K562 (cell line): ENCODE results near the gene MSN. TPM values are rescaled to one million over a fixed set of nuclear protein-coding genes. Genes with fewer than 3 reads are reported as not detected.
A peak's percentile ranks its signal among the peaks of the same experiment; 100 is the strongest.

Experiments used
- CHD2 ChIP-seq: IDR thresholded peaks from 2 replicates; pipeline ENCODE4 v1.6.1; 2011; ENCODE audit warnings: low read depth, low read length
- COPS2 ChIP-seq: fragments of 450-650 bp; conservative IDR thresholded peaks from 2 replicates; pipeline ENCODE4 v1.6.1; 2016; ENCODE audit warnings: mild to moderate bottlenecking, moderate library complexity
- LEF1 ChIP-seq: fragments of 450-650 bp; IDR thresholded peaks from 2 replicates; pipeline ENCODE4 v1.6.1; 2016; ENCODE audit warnings: mild to moderate bottlenecking
- MTA3 ChIP-seq: fragments of 450-650 bp; formaldehyde crosslinking; IDR thresholded peaks from 2 replicates; pipeline ENCODE4 v1.6.1; 2017; ENCODE audit warnings: mild to moderate bottlenecking, borderline replicate concordance
- MYBL2 ChIP-seq, 2 experiments: fragments of 450-650 bp in 1 of 2; sonication (generic) in 1 of 2; formaldehyde crosslinking in 1 of 2; IDR thresholded peaks; 2 replicates each; pipeline versions ENCODE4 v1.6.1 to v1.8.1; 2017 to 2022; ENCODE audit warnings: borderline replicate concordance in 1 of 2, inconsistent platforms in 1 of 2, low read depth in 1 of 2, mild to moderate bottlenecking in 1 of 2, missing genetic modification reagents in 1 of 2, moderate library complexity in 1 of 2
- NCOR1 ChIP-seq: fragments of 450-650 bp; IDR thresholded peaks from 2 replicates; pipeline ENCODE4 v1.6.1; 2016; ENCODE audit warnings: mild to moderate bottlenecking, moderate library complexity
- NR1H2 ChIP-seq: sonication (generic); formaldehyde crosslinking; IDR thresholded peaks from 2 replicates; pipeline ENCODE4 v1.4.0; 2020; ENCODE audit warnings: mild to moderate bottlenecking, missing genetic modification reagents
- PCBP1 ChIP-seq: fragments of 200-400 bp; formaldehyde crosslinking; IDR thresholded peaks from 2 replicates; pipeline ENCODE4 v1.6.1; 2018; ENCODE audit warnings: mild to moderate bottlenecking, low read depth, low read length; ENCODE audit not compliant: poor library complexity, severe bottlenecking
- POLR2B ChIP-seq: fragments of 450-650 bp; IDR thresholded peaks from 2 replicates; pipeline ENCODE4 v1.6.1; 2018; ENCODE audit warnings: low read depth; ENCODE audit not compliant: partially characterized antibody
- POLR3G ChIP-seq: IDR thresholded peaks from 2 replicates; pipeline ENCODE4 v1.6.1; 2011; ENCODE audit not compliant: insufficient read length, insufficient replicate concordance; ENCODE audit errors: extremely low read depth
- PTBP1 ChIP-seq: fragments of 200-400 bp; formaldehyde crosslinking; IDR thresholded peaks from 2 replicates; pipeline ENCODE4 v1.6.1; 2017; ENCODE audit warnings: low read depth, low read length
- RBM39 ChIP-seq: fragments of 200-400 bp; formaldehyde crosslinking; optimal IDR thresholded peaks from 2 replicates; pipeline ENCODE3; 2018; ENCODE audit warnings: low read depth, low read length
- RNF2 ChIP-seq: sonication (generic); IDR thresholded peaks from 2 replicates; pipeline ENCODE4 v1.6.1; 2016
- SMAD3 ChIP-seq: fragments of 450-650 bp; formaldehyde crosslinking; conservative IDR thresholded peaks from 2 replicates; pipeline ENCODE4 v1.4.0; 2020; ENCODE audit warnings: mild to moderate bottlenecking
- SRSF7 ChIP-seq: fragments of 200-400 bp; formaldehyde crosslinking; optimal IDR thresholded peaks from 2 replicates; pipeline ENCODE3; 2017; ENCODE audit warnings: mild to moderate bottlenecking, low read depth, low read length
- SUPT5H ChIP-seq: fragments of 450-650 bp; IDR thresholded peaks from 2 replicates; pipeline ENCODE4 v1.6.1; 2016
- TARDBP ChIP-seq: fragments of 450-650 bp; IDR thresholded peaks from 2 replicates; pipeline ENCODE4 v1.6.1; 2016
- ZBTB8A ChIP-seq: fragments of 450-650 bp; IDR thresholded peaks from 2 replicates; pipeline ENCODE4 v1.6.1; 2018; ENCODE audit warnings: mild to moderate bottlenecking, moderate library complexity; ENCODE audit not compliant: partially characterized antibody
- ZKSCAN1 ChIP-seq: fragments of 150-350 bp; IDR thresholded peaks from 2 replicates; pipeline ENCODE4 v1.6.1; 2016; ENCODE audit warnings: low read depth, low read length
- polyA plus RNA-seq, 8 experiments: library from polyadenylated mRNA; depleted of rRNA in 4 of 8; stranded (reverse) in 5 of 8; unstranded in 3 of 8; fragments of >200 nt; fragmentation: Nextera tagmentation in 2 of 8; fragmentation: Illumina TruSeq in 1 of 8; extraction: Ambion mirVana in 2 of 8; extraction: Trizol in 1 of 8; gene quantifications; 2 replicates each; pipeline versions ENCODE4 v1.2.1 to v1.2.3, GENCODE V29; 2011 to 2014; ENCODE audit warnings: inconsistent platforms in 1 of 8, missing spikeins in 1 of 8
- total RNA-seq, 7 experiments: library from RNA; depleted of rRNA in 6 of 7; stranded (reverse); fragments of >200 nt in 6 of 7; fragmentation: Illumina TruSeq in 2 of 7; extraction: Trizol in 2 of 7; gene quantifications; 2 replicates each; pipeline versions ENCODE4 v1.2.1 to v1.2.3, GENCODE V29; 2011 to 2021; ENCODE audit warnings: low replicate concordance in 1 of 7
- TF ChIP-seq, protein P1 (sequence below): sonication (generic); formaldehyde crosslinking; IDR thresholded peaks from 2 replicates; pipeline ENCODE4 v1.8.0; 2023; ENCODE audit warnings: mild to moderate bottlenecking, missing genetic modification reagents
- TF ChIP-seq, protein P2 (sequence below): fragments of 250-450 bp; sonication (Bioruptor Pico); IDR thresholded peaks from 2 replicates; pipeline ENCODE4 v1.8.0; 2022; ENCODE audit warnings: moderate library complexity, mild to moderate bottlenecking, inconsistent platforms
- TF ChIP-seq, protein P3 (sequence below): fragments of 450-650 bp; formaldehyde crosslinking; IDR thresholded peaks from 2 replicates; pipeline ENCODE4 v1.4.0; 2020; ENCODE audit warnings: mild to moderate bottlenecking, moderate library complexity
- TF ChIP-seq, protein P4 (sequence below): sonication (generic); formaldehyde crosslinking; IDR thresholded peaks from 2 replicates; pipeline ENCODE4 v1.8.0; 2022; ENCODE audit warnings: mild to moderate bottlenecking, low read depth, missing genetic modification reagents

The MSN gene
- total and polyA plus RNA-seq, 9 of the 15 experiments (the other 6 are each of a cell fraction or from before 2014, with no cell fraction given): 128 to 486 (median 237) TPM

DNA sequence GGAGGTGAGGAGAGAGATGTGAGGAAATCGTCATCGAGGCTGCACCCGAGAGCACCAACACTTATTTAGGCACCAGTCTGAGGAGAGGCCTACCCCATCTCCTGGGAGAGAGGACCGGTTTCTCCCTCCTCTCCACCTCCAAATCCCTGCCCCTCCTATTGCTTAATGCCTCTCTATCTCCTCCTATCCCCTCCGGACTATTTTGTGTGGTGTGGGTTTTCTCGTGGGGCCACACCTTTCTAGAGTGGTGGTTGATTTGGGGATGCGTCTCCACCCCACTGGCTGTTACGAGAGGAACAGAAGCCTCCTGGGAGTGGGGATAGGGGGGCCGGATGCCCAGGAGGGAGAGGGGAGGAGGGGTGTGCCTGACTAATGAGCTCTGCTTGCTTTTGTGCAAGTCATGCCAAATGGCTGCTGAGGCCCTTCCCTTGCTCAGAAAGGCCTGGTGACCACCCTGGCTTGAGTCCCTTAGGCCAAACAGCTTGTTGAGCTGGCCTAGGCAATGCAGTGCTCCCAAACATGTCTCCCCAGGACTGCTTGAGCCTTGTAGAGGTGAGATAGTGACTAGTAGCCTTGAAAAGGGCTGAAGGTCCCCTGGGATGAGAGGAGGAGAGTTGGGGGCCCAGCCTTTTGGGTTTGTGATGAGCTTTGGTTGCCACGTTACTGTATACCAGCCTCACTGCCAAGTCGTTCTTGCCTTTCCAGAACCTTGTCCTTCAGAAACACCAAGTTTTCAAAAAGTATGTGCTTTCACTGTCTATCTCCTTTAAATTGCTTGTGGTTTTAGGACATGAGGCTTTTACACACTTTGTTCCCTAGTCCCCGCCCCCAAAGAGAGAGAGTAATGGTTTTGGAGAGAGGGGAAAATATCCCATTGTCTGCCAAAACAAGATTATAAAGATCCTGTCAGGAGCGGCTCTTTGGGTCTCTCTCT lies 1.2 kb downstream of the MSN start (continued):
- TF ChIP-seq, protein P1, sequence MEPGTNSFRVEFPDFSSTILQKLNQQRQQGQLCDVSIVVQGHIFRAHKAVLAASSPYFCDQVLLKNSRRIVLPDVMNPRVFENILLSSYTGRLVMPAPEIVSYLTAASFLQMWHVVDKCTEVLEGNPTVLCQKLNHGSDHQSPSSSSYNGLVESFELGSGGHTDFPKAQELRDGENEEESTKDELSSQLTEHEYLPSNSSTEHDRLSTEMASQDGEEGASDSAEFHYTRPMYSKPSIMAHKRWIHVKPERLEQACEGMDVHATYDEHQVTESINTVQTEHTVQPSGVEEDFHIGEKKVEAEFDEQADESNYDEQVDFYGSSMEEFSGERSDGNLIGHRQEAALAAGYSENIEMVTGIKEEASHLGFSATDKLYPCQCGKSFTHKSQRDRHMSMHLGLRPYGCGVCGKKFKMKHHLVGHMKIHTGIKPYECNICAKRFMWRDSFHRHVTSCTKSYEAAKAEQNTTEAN: no peak
- TF ChIP-seq NR1H2 (CRISPR knock-in tag): no peak
- TF ChIP-seq CHD2: no peak
- TF ChIP-seq, protein P2, sequence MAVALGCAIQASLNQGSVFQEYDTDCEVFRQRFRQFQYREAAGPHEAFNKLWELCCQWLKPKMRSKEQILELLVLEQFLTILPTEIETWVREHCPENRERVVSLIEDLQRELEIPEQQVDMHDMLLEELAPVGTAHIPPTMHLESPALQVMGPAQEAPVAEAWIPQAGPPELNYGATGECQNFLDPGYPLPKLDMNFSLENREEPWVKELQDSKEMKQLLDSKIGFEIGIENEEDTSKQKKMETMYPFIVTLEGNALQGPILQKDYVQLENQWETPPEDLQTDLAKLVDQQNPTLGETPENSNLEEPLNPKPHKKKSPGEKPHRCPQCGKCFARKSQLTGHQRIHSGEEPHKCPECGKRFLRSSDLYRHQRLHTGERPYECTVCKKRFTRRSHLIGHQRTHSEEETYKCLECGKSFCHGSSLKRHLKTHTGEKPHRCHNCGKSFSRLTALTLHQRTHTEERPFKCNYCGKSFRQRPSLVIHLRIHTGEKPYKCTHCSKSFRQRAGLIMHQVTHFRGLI (CRISPR knock-in tag): no peak
- TF ChIP-seq, protein P3, sequence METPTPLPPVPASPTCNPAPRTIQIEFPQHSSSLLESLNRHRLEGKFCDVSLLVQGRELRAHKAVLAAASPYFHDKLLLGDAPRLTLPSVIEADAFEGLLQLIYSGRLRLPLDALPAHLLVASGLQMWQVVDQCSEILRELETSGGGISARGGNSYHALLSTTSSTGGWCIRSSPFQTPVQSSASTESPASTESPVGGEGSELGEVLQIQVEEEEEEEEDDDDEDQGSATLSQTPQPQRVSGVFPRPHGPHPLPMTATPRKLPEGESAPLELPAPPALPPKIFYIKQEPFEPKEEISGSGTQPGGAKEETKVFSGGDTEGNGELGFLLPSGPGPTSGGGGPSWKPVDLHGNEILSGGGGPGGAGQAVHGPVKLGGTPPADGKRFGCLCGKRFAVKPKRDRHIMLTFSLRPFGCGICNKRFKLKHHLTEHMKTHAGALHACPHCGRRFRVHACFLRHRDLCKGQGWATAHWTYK: no peak
- TF ChIP-seq PTBP1: no peak
- 0 out of 2 replicates have a peak, but pooled peaks have one; percentile 50 for TF ChIP-seq LEF1
- TF ChIP-seq TARDBP: no peak
- TF ChIP-seq POLR3G: no peak
- no peak for TF ChIP-seq ZKSCAN1
- TF ChIP-seq PCBP1: no peak
- peak; percentile 15 for TF ChIP-seq POLR2B
- TF ChIP-seq ZBTB8A: no peak
- TF ChIP-seq, protein P4, sequence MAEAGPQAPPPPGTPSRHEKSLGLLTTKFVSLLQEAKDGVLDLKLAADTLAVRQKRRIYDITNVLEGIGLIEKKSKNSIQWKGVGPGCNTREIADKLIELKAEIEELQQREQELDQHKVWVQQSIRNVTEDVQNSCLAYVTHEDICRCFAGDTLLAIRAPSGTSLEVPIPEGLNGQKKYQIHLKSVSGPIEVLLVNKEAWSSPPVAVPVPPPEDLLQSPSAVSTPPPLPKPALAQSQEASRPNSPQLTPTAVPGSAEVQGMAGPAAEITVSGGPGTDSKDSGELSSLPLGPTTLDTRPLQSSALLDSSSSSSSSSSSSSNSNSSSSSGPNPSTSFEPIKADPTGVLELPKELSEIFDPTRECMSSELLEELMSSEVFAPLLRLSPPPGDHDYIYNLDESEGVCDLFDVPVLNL (CRISPR knock-in tag): no peak
- no peak for TF ChIP-seq SRSF7
- TF ChIP-seq NCOR1: peak; percentile 46; the same call in 1 of the 2 replicates
- TF ChIP-seq COPS2: no peak
- no peak for TF ChIP-seq RNF2
- no peak for TF ChIP-seq MYBL2 (IDR thresholded peaks at IDR 0.05; ENCODE audit: low read depth)
- no peak for TF ChIP-seq MYBL2 (CRISPR knock-in tag; IDR thresholded peaks at IDR 0.05; ENCODE audit: borderline replicate concordance)
- TF ChIP-seq MTA3: 0 out of 2 replicates have a peak, but pooled peaks have one; percentile 32
- no peak for TF ChIP-seq SMAD3 (CRISPR knock-in tag)
- TF ChIP-seq RBM39: no peak
- TF ChIP-seq SUPT5H: peak; percentile 49
